HCT116 (cell line): ENCODE measurements around the gene KATNIP. TPM values are rescaled to one million over a fixed set of nuclear protein-coding genes. Genes with fewer than 3 reads are reported as not detected.

ENCODE experiments used
- ATAC-seq: fragments of 200-7000 bp; cut with Tn5 transposase; 2 replicates; pipeline ENCODE4 v1.9.1; 2020; ENCODE audit warnings: mild to moderate bottlenecking, moderate library complexity
- BruUV-seq: library from RNA; stranded (reverse); fragments of 400-500 nt; replicated peaks from 2 replicates; lab custom pipeline; 2021; lab: Mats Ljungman, UMichigan
- CTCF ChIA-PET: fragments of 300-600 bp; sonication (Branson Sonifier 250); formaldehyde crosslinking; loops from one replicate; lab custom pipeline; 2021; ENCODE audit warnings: antibody characterized with exemption; lab: Charles Lee
- POLR2A ChIA-PET: fragments of 300-600, 350-600 bp; sonication (Branson Sonifier 250); formaldehyde crosslinking; loops from one replicate; lab custom pipeline; 2021; ENCODE audit warnings: antibody characterized with exemption; lab: Charles Lee
- RAD21 ChIA-PET, 2 experiments: fragments of 300-600 bp; sonication (Branson Sonifier 250); formaldehyde crosslinking; loops; one replicate each; lab custom pipeline; 2023; ENCODE audit warnings: low total read pairs in 2 of 2; ENCODE audit not compliant: uncharacterized antibody in 2 of 2, unreplicated experiment in 2 of 2, low non-redundant PET in 1 of 2; lab: Charles Lee
- DNase-seq: peaks from one replicate; pipeline ENCODE4 v3.0.0-alpha.2; 2010; ENCODE audit warnings: low read depth, low spot score
- H2AFZ ChIP-seq: fragments of 200-600 bp; shearing (Covaris generic), sonication (generic); 2 replicates; pipeline ENCODE4 v1.6.1; 2017; ENCODE audit warnings: low read depth, mixed run types, mixed read lengths, antibody characterized with exemption, low read length; ENCODE audit not compliant: poor library complexity, severe bottlenecking
- H3K27ac ChIP-seq: 2 replicates; pipeline ENCODE4 v1.5.1; 2012; ENCODE audit warnings: low read depth, low read length
- H3K27me3 ChIP-seq: fragments of 200-600 bp; sonication (generic); 2 replicates; pipeline ENCODE4 v1.6.1; 2016; ENCODE audit warnings: mixed run types, low read length, mixed read lengths; ENCODE audit not compliant: insufficient read depth
- H3K36me3 ChIP-seq, 2 experiments: fragments of 200-500 bp in 1 of 2; fragments of 200-600 bp in 1 of 2; sonication (Bioruptor generic) in 1 of 2; sonication (generic) in 1 of 2; 2 replicates each; pipeline versions ENCODE4 v1.5.1 to v1.6.1; 2014 to 2016; ENCODE audit warnings: low read length in 2 of 2, inconsistent platforms in 1 of 2, mixed read lengths in 1 of 2, mixed run types in 1 of 2; ENCODE audit not compliant: insufficient read depth in 2 of 2, control insufficient read depth in 1 of 2
- H3K4me1 ChIP-seq, 2 experiments: fragments of 200-600 bp in 1 of 2; sonication (generic) in 1 of 2; 2 replicates each; pipeline versions ENCODE4 v1.5.1 to v1.6.1; 2012 to 2017; ENCODE audit warnings: low read length in 2 of 2, inconsistent platforms in 1 of 2, mild to moderate bottlenecking in 1 of 2, mixed read lengths in 1 of 2, mixed run types in 1 of 2, moderate library complexity in 1 of 2; ENCODE audit not compliant: insufficient read depth in 2 of 2, control insufficient read depth in 1 of 2
- H3K4me2 ChIP-seq: fragments of 200-600 bp; sonication (generic); 2 replicates; pipeline ENCODE4 v1.6.1; 2017; ENCODE audit warnings: mixed run types, low read length, mixed read lengths
- H3K4me3 ChIP-seq, 2 experiments: fragments of 200-600 bp in 1 of 2; sonication (generic) in 1 of 2; replicated peaks in 1 of 2; 2 replicates each; pipeline ENCODE4 v1.5.1; 2011 to 2016; ENCODE audit warnings: low read length in 2 of 2, control low read depth in 1 of 2, low read depth in 1 of 2, mild to moderate bottlenecking in 1 of 2, mixed read lengths in 1 of 2, mixed run types in 1 of 2
- H3K79me2 ChIP-seq: fragments of 200-600 bp; sonication (generic); 2 replicates; pipeline ENCODE4 v1.6.1; 2017; ENCODE audit warnings: mild to moderate bottlenecking, mixed run types, low read length, moderate library complexity, mixed read lengths; ENCODE audit not compliant: insufficient read depth
- H3K9ac ChIP-seq: fragments of 200-600 bp; sonication (generic); 2 replicates; pipeline ENCODE4 v1.6.1; 2016; ENCODE audit warnings: low read length, mixed read lengths
- H3K9me2 ChIP-seq: fragments of 200-600 bp; sonication (generic), shearing (Covaris generic); 2 replicates; pipeline ENCODE4 v1.6.1; 2017; ENCODE audit warnings: mixed run types, mild to moderate bottlenecking, moderate library complexity; ENCODE audit not compliant: insufficient read depth
- H3K9me3 ChIP-seq, 2 experiments: fragments of 200-500 bp in 1 of 2; fragments of 200-600 bp in 1 of 2; sonication (Bioruptor generic) in 1 of 2; sonication (generic) in 1 of 2; 2 replicates each; pipeline ENCODE4 v1.6.1; 2014 to 2017; ENCODE audit warnings: low read length in 2 of 2, mixed read lengths in 2 of 2, inconsistent platforms in 1 of 2, low read depth in 1 of 2, mild to moderate bottlenecking in 1 of 2, mixed run types in 1 of 2, moderate library complexity in 1 of 2; ENCODE audit not compliant: control insufficient read depth in 1 of 2, insufficient read depth in 1 of 2
- H4K20me1 ChIP-seq: fragments of 200-600 bp; sonication (generic), shearing (Covaris generic); 2 replicates; pipeline ENCODE4 v1.6.1; 2017; ENCODE audit warnings: mixed run types, mild to moderate bottlenecking, moderate library complexity; ENCODE audit not compliant: insufficient read depth
- CBX3 ChIP-seq: IDR thresholded peaks from 2 replicates; pipeline ENCODE4 v1.6.1; 2012; ENCODE audit warnings: low read depth
- CEBPB ChIP-seq: IDR thresholded peaks from 2 replicates; pipeline ENCODE4 v1.6.1; 2012; ENCODE audit warnings: low read depth
- EGR1 ChIP-seq: IDR thresholded peaks from 2 replicates; pipeline ENCODE4 v1.6.1; 2012; ENCODE audit warnings: low read depth
- ELF1 ChIP-seq: IDR thresholded peaks from 2 replicates; pipeline ENCODE4 v1.6.1; 2012; ENCODE audit warnings: low read depth, borderline replicate concordance
- EZH2phosphoT487 ChIP-seq: fragments of 200-600 bp; IDR thresholded peaks from 2 replicates; pipeline ENCODE4 v1.6.1; 2018; ENCODE audit warnings: antibody characterized with exemption, borderline replicate concordance
- FOSL1 ChIP-seq: IDR thresholded peaks from 2 replicates; pipeline ENCODE4 v1.6.1; 2012; ENCODE audit warnings: low read depth
- MAX ChIP-seq: IDR thresholded peaks from 2 replicates; pipeline ENCODE4 v1.6.1; 2012
- POLR2A ChIP-seq: IDR thresholded peaks from 2 replicates; pipeline ENCODE4 v1.7.0; 2011; ENCODE audit warnings: borderline replicate concordance; ENCODE audit not compliant: insufficient read depth, insufficient read length; ENCODE audit errors: extremely low read depth
- POLR2AphosphoS5 ChIP-seq: IDR thresholded peaks from 2 replicates; pipeline ENCODE4 v1.6.1; 2011; ENCODE audit warnings: mild to moderate bottlenecking, low read depth, low read length, moderate library complexity
- RAD21 ChIP-seq: IDR thresholded peaks from 2 replicates; pipeline ENCODE4 v1.6.1; 2012; ENCODE audit warnings: low read depth, mild to moderate bottlenecking
- REST ChIP-seq: IDR thresholded peaks from 2 replicates; pipeline ENCODE4 v1.6.1; 2012; ENCODE audit warnings: low read depth
- SRF ChIP-seq: IDR thresholded peaks from 2 replicates; pipeline ENCODE4 v1.6.1; 2012; ENCODE audit warnings: low read depth
- YY1 ChIP-seq: IDR thresholded peaks from 2 replicates; pipeline ENCODE4 v1.6.1; 2011; ENCODE audit warnings: low read length, low read depth, moderate library complexity, mild to moderate bottlenecking; ENCODE audit not compliant: insufficient replicate concordance; ENCODE audit errors: extremely low read depth
- ZBTB33 ChIP-seq: IDR thresholded peaks from 2 replicates; pipeline ENCODE4 v1.6.1; 2011; ENCODE audit warnings: mild to moderate bottlenecking, low read length, moderate library complexity; ENCODE audit not compliant: insufficient replicate concordance; ENCODE audit errors: extremely low read depth
- ZFX ChIP-seq: fragments of 450-650 bp; IDR thresholded peaks from 2 replicates; pipeline ENCODE4 v1.6.1; 2017
- intact Hi-C: fragments of 100-400 bp; cut with micrococcal nuclease; formaldehyde crosslinking; loops from 2 replicates; pipeline ENCODE4 v1.10.0; 2022
- total RNA-seq: library from RNA; stranded (reverse); gene quantifications from one replicate; pipeline ENCODE4 v1.2.1, GENCODE V29; 2021; ENCODE audit not compliant: unreplicated experiment

KATNIP gene
- total RNA-seq, 1 experiment from 2014 or later = 23.8 TPM

- no peak for ATAC-seq
- Histone ChIP-seq H3K4me1 (no peaks in the 10 kb centered on the region), H3K79me2 (no peaks in the 10 kb centered on the region), H3K9me3 (no peaks in the 10 kb centered on the region), H3K27ac (no peak overlapping the region), H3K4me2 (no peak overlapping the region), H3K27me3 (no peaks in the 10 kb centered on the region), H3K36me3 (peaks cover 43 to 68% of the 10 kb centered on the region in 2 experiments), H3K9ac (no peak overlapping the region), H3K9me2 (no peaks in the 10 kb centered on the region), H4K20me1 (no peaks in the 10 kb centered on the region), H2AFZ (no peak overlapping the region)
- CTCF ChIA-PET = no interaction called here
- intact Hi-C loops = no loop called here
- BruUV-seq = no TSS peak
- DNase-seq = no peak
- POLR2A ChIA-PET = no interaction called here
- RAD21 ChIA-PET = no interaction called here
- no peak for TF ChIP-seq FOSL1
- TF ChIP-seq POLR2A = no peak
- no peak for TF ChIP-seq POLR2AphosphoS5
- no peak for TF ChIP-seq ELF1
- no peak for TF ChIP-seq REST
- no peak for TF ChIP-seq YY1
- no peak for TF ChIP-seq ZBTB33
- no peak for TF ChIP-seq EZH2phosphoT487
- TF ChIP-seq CEBPB = no peak
- no peak for TF ChIP-seq CBX3
- no peak for TF ChIP-seq SRF
- TF ChIP-seq MAX = no peak
- TF ChIP-seq ZFX = no peak
- no peak for TF ChIP-seq EGR1
- no peak for TF ChIP-seq RAD21
- TF ChIP-seq, all 23 proteins: peak for 0
- no peak overlapping the region for H3K4me3 ChIP-seq
Observed at GRCh38 chr16:27500801-27501200, 49.1 kb upstream of the KATNIP start.
